HG03460 (cell line): ENCODE measurements around the gene OR4D11.
A peak's percentile ranks its signal among the peaks of the same experiment; 100 is the strongest.
"Not testable (repeated sequence)": the region's sequence is repeated elsewhere in the genome, so short reads cannot be mapped to it uniquely, and the experiment has no call there.

Experiments
- ATAC-seq: cut with Tn5 transposase; IDR thresholded peaks from one replicate; pipeline ENCODE4 v1.9.1; 2021; ENCODE audit not compliant: unreplicated experiment

OR4D11 gene

DNA sequence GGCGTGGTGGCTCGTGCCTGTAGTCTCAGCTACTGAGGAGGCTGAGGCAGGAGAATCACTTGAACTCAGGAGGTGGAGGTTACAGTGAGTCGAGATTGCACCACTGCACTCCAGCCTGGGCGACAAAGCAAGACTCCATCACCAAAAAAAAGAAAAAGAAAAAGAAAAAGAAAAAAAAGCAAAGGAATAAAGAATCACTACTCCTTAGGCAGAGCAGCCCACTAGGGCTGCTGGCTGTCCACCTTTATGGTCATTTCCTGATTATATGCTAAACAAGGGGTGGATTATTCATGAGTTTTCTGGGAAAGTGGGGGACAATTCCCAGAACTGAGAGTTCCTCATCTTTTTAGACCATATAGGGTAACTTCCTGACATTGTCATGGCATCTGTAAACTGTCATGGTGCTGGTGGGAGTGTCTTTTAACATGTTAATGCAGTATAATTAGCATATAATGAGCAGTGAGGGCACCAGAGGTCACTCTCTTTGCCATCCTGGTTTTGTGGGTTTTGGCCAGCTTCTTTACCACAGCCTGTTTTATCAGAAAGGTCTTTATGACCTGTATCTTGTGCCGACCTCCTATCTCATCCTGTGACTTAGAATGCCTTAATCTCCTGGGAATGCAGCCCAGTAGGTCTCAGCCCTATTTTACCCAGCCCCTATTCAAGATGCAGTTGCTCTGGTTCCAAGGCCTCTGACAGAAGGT is 44.4 kb downstream of the OR4D11 start:
- not testable (repeated sequence) for ATAC-seq

DNA sequence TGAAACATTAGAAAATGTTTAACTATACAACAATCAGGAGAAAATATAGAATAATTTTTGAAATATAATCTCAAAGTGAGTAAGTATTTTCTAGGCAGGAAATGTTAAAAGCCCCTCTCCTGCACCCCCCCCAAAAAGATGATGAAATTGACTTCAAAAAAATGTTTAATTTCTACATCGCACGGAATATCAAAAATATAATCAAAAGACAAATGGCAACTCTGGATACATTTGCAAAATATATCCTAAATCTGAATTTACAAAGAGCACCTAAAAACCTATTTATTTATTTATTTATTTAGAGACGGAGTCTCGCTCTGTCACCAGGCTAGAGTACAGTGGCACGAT is 44.9 kb downstream of the OR4D11 start:
- no peak for ATAC-seq

DNA sequence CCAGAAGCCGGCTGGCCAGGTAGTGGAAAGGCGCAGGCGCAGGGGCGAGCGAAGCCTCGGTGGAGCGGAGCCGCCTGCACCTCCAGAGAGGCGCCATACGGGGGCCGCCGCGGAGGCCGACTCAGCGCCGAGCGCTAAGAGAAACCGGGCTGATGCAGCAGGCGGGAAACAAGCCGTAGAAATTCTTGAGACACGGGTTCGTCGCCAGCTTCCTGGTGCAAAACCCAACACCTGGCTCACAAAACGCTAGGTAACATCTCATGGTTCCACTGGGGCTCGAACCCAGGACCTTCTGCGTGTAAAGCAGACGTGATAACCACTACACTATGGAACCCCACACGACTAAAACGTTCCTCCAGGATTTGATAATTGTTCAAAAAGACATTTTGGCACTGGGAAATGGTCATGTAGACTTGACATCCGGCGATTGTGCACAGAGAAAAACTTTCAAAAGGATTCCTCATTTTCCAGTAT is 47.0 kb downstream of the OR4D11 start:
- ATAC-seq: peak; percentile 86

DNA sequence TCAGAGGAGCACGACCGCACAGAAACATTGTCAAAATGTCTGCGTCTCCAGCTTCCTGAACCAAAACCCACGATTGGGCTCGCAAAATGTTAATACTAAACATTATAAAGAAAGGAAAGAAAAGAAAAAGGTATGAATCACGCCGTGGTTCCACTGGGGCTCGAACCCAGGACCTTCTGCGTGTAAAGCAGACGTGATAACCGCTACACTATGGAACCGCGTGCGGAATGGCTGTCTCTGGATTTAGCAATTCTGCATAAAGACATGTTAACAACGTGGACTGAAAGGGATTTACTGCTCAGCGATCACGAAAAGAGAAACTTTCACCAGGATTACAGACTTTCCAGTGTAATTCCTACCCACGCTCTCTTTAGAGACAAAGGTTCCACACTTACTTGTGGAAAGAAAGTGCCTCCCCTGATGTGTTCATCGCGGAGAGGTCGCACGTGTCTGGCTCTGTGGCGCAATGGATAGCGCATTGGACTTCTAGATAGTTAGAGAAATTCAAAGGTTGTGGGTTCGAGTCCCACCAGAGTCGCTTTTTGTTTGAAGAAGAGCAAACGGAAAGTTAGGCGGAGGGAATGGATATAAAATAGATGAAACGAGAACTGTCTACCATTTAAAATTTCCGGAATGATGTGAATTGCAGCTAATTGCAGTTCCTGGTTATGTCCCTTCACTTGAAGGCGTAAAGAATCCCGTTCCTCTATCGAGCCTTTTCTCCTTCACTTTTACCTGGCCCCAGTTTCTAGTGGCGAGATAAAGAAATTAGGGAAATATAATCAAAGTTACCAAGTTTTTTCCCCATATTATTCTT is 47.7 kb downstream of the OR4D11 start:
- peak; percentile 30 for ATAC-seq

DNA sequence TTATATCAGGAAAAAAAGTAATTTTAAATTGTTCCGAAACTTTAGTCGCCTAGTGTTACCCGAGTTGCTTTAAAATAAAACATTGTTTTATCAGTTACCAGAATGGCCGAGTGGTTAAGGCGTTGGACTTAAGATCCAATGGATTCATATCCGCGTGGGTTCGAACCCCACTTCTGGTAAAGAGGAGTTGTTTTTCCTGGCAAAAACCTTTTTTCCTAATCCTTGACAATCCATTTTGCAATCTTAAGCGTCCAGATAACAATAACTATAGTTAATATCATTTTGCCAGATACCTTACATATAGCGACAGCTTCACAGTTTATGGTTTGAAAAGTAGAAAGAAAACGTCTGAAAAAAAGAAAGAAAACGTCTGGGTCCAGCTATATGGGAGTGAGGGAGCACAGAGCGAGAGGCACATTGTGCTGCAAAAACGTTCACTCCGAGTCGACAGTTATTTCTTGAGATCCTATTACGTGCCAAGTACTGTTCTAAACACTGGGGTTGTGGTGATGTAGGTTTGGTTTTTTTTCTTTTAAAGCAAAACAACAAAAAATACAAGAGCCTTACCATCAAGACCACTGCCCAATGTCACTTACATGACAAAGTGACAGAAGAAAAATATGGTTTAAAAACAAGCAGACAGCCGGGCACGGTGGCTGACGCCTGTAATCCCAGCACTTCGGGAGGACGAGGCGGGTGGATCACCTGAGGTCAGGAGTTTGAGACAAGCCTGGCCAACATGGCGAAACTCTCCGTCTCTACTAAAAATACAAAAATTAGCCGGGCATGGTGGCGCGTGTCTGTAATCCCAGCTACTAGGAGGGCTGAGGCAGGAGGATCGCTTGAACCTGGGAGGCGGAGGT is 48.5 kb downstream of the OR4D11 start:
- no peak for ATAC-seq

DNA sequence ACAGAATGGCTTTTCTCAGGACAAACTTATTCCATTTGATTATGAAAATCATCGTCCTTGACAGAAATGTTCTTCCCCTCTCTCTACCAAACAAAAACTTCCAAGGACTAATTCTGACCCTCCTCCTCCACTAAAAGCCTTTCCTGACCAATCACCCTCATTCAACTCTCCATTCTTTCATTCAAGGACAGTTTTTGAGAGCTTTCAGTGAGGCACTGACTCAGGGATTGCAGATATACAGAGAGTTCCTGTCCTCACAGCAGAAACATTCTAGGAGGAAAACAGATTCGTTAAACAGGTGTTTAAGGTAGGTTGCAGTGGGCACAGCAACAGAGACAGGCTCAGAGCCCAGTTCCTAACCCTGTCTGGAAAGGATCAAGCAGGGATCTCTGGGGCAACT is 49.5 kb downstream of the OR4D11 start:
- no peak for ATAC-seq

DNA sequence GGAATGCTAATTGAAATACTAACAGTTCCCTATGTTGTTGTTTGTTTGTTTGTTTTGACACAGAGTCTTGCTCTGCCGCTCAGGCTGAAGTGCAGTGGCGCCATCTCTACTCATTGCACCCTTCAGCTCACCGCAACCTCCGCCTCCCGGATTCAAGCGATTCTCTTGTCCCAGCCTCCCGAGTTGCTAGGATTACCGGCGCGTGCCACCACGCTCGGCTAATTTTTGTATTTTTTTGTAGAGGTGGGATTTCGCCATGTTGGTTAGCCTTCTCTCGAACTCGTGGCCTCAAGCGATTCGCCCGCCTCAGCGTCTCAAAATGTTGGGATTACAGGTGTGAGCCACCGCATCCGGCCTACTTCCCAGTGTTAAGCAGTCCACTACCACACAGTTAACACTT is 49.9 kb downstream of the OR4D11 start:
- no peak for ATAC-seq
